Gastrocnemius medialis (tissue), 4 donors: ENCODE results near the gene PUS7L.

ENCODE experiments used
- CTCF ChIP-seq, 5 experiments: fragments of 450-650 bp in 3 of 5; fragments of 200-600 bp in 2 of 5; sonication (generic) in 2 of 5; IDR thresholded peaks in 4 of 5; conservative IDR thresholded peaks in 1 of 5; 1 replicate in 4 of 5; 2 replicates in 1 of 5; pipeline ENCODE4 v1.5.1; 2016 to 2019; ENCODE audit warnings: antibody characterized with exemption in 5 of 5, mild to moderate bottlenecking in 3 of 5, moderate library complexity in 3 of 5
- POLR2A ChIP-seq, 2 donors: fragments of 450-650 bp; IDR thresholded peaks; one replicate each; pipeline ENCODE4 v1.6.1; 2017; ENCODE audit warnings: antibody characterized with exemption in 2 of 2, mild to moderate bottlenecking in 2 of 2, moderate library complexity in 2 of 2

DNA sequence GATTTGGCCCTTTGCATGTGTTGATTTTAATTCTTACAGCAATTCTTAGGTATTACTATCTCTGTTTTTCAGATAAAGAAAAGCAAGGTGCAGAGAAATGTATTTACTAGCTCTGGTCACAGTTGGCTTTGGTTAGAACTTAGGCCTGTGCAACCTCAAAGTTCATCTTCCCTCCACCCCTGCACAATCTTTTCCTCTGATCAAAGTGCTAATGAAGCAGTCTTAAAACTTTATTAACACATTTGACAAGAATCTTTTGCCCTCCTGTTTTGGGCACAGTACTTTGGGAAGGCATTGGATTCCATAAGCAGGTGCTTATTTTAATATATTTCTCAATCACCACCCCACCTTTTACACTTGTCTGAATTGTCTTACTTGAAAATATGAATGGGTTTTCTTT lies 2.9 kb upstream of the PUS7L start:
- TF ChIP-seq CTCF (IDR thresholded peaks at IDR 0.05 in 4 of 5, conservative IDR thresholded peaks at IDR 0.05 in 1 of 5) (no peak), POLR2A (IDR thresholded peaks at IDR 0.05) (no peak)
